ENCODE data around the gene STAT5B.
"Not testable (repeated sequence)": the region's sequence is repeated elsewhere in the genome, so short reads cannot be mapped to it uniquely, and the experiment has no call there.

Gene STAT5B

DNA sequence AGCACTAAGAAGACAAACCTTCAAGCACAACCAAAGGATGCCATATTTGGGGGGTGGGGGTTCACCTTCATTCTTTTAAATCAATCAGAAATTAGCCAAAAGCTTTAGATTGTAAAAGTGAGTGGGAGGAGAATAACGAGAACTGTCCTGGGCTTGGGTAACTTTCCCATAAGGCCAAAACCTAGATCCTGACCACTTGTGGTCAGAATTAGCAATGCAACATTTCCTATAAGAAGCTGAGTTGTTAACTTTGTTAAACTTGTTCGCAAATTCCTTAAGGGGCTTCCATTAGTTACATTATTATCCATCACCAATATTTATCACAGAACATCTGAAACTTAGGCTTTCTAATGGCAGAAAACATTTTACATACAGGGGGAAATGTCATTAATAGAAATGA lies 25.1 kb downstream of the STAT5B start:
- H3K4me3 ChIP-seq (ENCODE audit: low read length): no peak overlapping the region
- H3K4me1 ChIP-seq (ENCODE audit: control insufficient read depth, low read depth, low read length): no peaks in the 10 kb centered on the region
- H3K36me3 ChIP-seq (ENCODE audit: control insufficient read depth, low read depth, low read length): no peaks in the 10 kb centered on the region
- H3K27me3 ChIP-seq (ENCODE audit: control insufficient read depth, insufficient read depth, low read length): no peaks in the 10 kb centered on the region
- H3K27ac ChIP-seq (ENCODE audit: low read length): no peak overlapping the region
- H3K9me3 ChIP-seq (ENCODE audit: control insufficient read depth, low read depth, low read length): no peaks in the 10 kb centered on the region
- no peak overlapping the region for H3K9ac ChIP-seq (ENCODE audit: low read length)

DNA sequence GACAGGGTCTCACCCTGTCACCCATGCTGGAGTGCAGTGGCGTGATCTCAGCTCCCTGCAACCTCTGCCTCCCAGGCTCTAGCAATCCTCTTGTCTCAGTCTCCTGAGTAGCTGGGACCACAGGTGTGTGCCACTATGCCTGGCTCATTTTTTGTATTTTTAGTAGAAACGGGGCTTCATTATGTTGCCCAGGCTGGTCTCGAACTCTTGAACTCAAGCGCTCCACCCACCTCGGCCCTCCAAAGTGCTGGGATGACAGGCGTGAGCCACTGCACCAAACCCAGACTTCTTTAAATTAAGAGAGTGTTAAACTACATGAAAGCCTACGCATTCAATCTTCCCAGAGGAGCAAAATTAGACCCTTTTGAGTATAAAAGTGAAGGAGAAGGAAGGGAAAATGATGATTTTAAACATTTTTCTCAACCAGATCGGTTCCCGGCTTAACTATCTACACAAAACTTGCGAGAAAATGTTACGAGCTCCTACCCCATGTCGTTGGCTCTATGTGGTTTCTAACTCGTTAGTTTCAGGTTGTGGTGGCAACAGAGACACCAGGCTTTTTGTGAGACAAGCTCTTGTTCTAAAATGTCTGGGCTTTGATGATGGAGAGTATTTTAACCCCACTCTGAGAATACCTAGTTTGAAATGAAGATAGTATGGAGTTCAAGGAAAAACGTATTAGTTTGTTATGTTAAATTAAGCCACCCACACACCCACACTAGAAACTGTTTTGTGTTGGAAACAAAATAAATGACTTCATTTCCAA lies 26.3 kb downstream of the STAT5B start:
- Histone ChIP-seq H3K36me3 (ENCODE audit: control insufficient read depth, low read depth, low read length) (no peaks in the 10 kb centered on the region), H3K9me3 (ENCODE audit: control insufficient read depth, low read depth, low read length) (no peaks in the 10 kb centered on the region), H3K27ac (ENCODE audit: low read length) (no peak overlapping the region), H3K4me1 (ENCODE audit: control insufficient read depth, low read depth, low read length) (no peaks in the 10 kb centered on the region), H3K4me3 (ENCODE audit: low read length) (no peak overlapping the region), H3K9ac (ENCODE audit: low read length) (no peak overlapping the region), H3K27me3 (ENCODE audit: control insufficient read depth, insufficient read depth, low read length) (no peaks in the 10 kb centered on the region)

DNA sequence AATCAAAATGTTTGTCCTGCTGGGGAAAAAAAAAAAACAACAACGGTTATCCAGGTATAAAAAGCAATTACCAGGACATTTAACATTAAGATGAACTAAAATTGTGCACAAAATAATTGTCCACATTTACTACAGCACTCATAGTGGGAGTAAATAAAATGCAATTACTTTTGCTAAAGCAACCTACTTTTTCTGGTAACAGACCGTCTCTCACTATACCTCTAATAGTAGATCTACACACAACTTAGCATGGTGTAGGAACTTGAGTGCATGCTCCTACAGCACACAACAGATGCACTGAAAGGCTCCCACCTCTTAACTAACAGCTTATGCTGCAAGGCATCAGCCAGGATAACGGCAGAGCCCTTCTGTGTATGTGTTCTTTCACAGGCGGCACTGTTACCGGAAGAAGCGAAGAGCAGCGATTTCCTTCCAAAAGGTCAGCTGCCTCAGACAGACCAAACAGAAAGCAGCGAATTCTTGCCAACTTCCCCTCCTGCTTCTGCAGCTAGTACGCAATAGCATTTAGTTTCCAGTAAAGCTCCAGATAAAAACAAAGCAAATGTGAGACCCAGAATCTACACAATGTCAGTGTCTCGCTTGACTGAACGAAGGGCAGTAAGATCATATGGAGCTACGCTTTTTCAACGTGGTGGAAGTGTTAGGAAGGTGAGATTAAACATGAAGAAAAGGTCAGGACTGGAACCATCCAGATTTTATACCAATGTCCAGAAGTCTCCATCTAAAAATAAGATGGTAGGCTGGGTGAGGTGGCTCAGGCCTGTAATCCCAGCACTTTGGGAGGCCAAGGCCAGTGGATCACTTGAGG lies 27.6 kb downstream of the STAT5B start:
- Histone ChIP-seq H3K9me3 (ENCODE audit: control insufficient read depth, low read depth, low read length) (no peaks in the 10 kb centered on the region), H3K36me3 (ENCODE audit: control insufficient read depth, low read depth, low read length) (no peaks in the 10 kb centered on the region), H3K4me3 (ENCODE audit: low read length) (no peak overlapping the region), H3K9ac (ENCODE audit: low read length) (no peak overlapping the region), H3K27me3 (ENCODE audit: control insufficient read depth, insufficient read depth, low read length) (no peaks in the 10 kb centered on the region), H3K4me1 (ENCODE audit: control insufficient read depth, low read depth, low read length) (no peaks in the 10 kb centered on the region), H3K27ac (ENCODE audit: low read length) (no peak overlapping the region)

- no peak overlapping the region for H3K27ac ChIP-seq (ENCODE audit: low read length)
- H3K4me1 ChIP-seq (ENCODE audit: control insufficient read depth, low read depth, low read length): no peaks in the 10 kb centered on the region
- no peaks in the 10 kb centered on the region for H3K36me3 ChIP-seq (ENCODE audit: control insufficient read depth, low read depth, low read length)
- no peaks in the 10 kb centered on the region for H3K27me3 ChIP-seq (ENCODE audit: control insufficient read depth, insufficient read depth, low read length)
- H3K9ac ChIP-seq (ENCODE audit: low read length): no peak overlapping the region
- no peaks in the 10 kb centered on the region for H3K9me3 ChIP-seq (ENCODE audit: control insufficient read depth, low read depth, low read length)
- no peak overlapping the region for H3K4me3 ChIP-seq (ENCODE audit: low read length)
These were observed 28.5 kb downstream of the STAT5B start for GRCh38 chr17:42247734-42248133.

- Histone ChIP-seq H3K9me3 (ENCODE audit: control insufficient read depth, low read depth, low read length) (no peaks in the 10 kb centered on the region), H3K27me3 (ENCODE audit: control insufficient read depth, insufficient read depth, low read length) (no peaks in the 10 kb centered on the region), H3K4me1 (ENCODE audit: control insufficient read depth, low read depth, low read length) (no peaks in the 10 kb centered on the region)
These were observed 29.7 kb downstream of the STAT5B start for GRCh38 chr17:42246515-42246914.

DNA sequence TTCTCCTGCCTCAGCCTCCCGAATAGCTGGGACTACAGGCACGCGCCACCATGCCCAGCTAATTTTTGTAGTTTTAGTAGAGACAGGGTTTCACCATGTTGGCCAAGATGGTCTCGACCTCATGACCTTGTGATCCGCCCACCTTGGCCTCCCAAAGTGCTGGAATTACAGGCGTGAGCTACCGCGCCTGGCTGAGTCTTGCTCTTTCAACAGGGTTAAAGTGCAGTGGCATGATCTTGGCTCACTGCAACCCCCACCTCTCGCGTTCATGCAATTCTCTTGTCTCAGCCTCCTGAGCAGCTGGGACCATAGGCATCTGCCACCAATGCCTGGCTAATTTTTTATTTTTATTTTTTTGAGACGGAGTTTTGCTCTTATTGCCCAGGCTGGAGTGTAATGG lies 31.0 kb downstream of the STAT5B start:
- not testable (repeated sequence) for H3K9ac ChIP-seq (ENCODE audit: low read length); H3K4me3 ChIP-seq (ENCODE audit: low read length); H3K9me3 ChIP-seq (ENCODE audit: control insufficient read depth, low read depth, low read length); H3K4me1 ChIP-seq (ENCODE audit: control insufficient read depth, low read depth, low read length); H3K36me3 ChIP-seq (ENCODE audit: control insufficient read depth, low read depth, low read length); H3K27ac ChIP-seq (ENCODE audit: low read length); H3K27me3 ChIP-seq (ENCODE audit: control insufficient read depth, insufficient read depth, low read length)

More at GRCh38 chr17:42246515-42246914, 29.7 kb downstream of the STAT5B start:
- H3K36me3 ChIP-seq (ENCODE audit: control insufficient read depth, low read depth, low read length): no peaks in the 10 kb centered on the region
- H3K9ac ChIP-seq (ENCODE audit: low read length): no peak overlapping the region
- H3K27ac ChIP-seq (ENCODE audit: low read length): no peak overlapping the region
- H3K4me3 ChIP-seq (ENCODE audit: low read length): no peak overlapping the region

GRCh38 chr17:42244116-42244515 lies 32.1 kb downstream of the STAT5B start:
- H3K36me3 ChIP-seq (ENCODE audit: control insufficient read depth, low read depth, low read length); H3K27me3 ChIP-seq (ENCODE audit: control insufficient read depth, insufficient read depth, low read length); H3K4me3 ChIP-seq (ENCODE audit: low read length); H3K9me3 ChIP-seq (ENCODE audit: control insufficient read depth, low read depth, low read length); H3K4me1 ChIP-seq (ENCODE audit: control insufficient read depth, low read depth, low read length); H3K9ac ChIP-seq (ENCODE audit: low read length); H3K27ac ChIP-seq (ENCODE audit: low read length): not testable (repeated sequence)

- Histone ChIP-seq H3K27me3 (ENCODE audit: control insufficient read depth, insufficient read depth, low read length) (no peaks in the 10 kb centered on the region), H3K4me3 (ENCODE audit: low read length) (no peak overlapping the region), H3K9ac (ENCODE audit: low read length) (no peak overlapping the region), H3K36me3 (ENCODE audit: control insufficient read depth, low read depth, low read length) (no peaks in the 10 kb centered on the region), H3K4me1 (ENCODE audit: control insufficient read depth, low read depth, low read length) (no peaks in the 10 kb centered on the region), H3K9me3 (ENCODE audit: control insufficient read depth, low read depth, low read length) (no peaks in the 10 kb centered on the region), H3K27ac (ENCODE audit: low read length) (no peak overlapping the region)
These were observed 32.7 kb downstream of the STAT5B start for GRCh38 chr17:42243493-42243982.

- Histone ChIP-seq H3K36me3 (ENCODE audit: control insufficient read depth, low read depth, low read length) (no peaks in the 10 kb centered on the region), H3K27ac (ENCODE audit: low read length) (no peak overlapping the region), H3K9ac (ENCODE audit: low read length) (no peak overlapping the region), H3K9me3 (ENCODE audit: control insufficient read depth, low read depth, low read length) (no peaks in the 10 kb centered on the region), H3K4me3 (ENCODE audit: low read length) (no peak overlapping the region), H3K4me1 (ENCODE audit: control insufficient read depth, low read depth, low read length) (no peaks in the 10 kb centered on the region), H3K27me3 (ENCODE audit: control insufficient read depth, insufficient read depth, low read length) (no peaks in the 10 kb centered on the region)
These were observed 34.3 kb downstream of the STAT5B start for GRCh38 chr17:42241871-42242270.

GRCh38 chr17:42240863-42241262 lies 35.3 kb downstream of the STAT5B start:
- not testable (repeated sequence) for H3K36me3 ChIP-seq (ENCODE audit: control insufficient read depth, low read depth, low read length); H3K9me3 ChIP-seq (ENCODE audit: control insufficient read depth, low read depth, low read length)

GRCh38 chr17:42240201-42240600 lies 36.0 kb downstream of the STAT5B start:
- no peaks in the 10 kb centered on the region for H3K9me3 ChIP-seq (ENCODE audit: control insufficient read depth, low read depth, low read length)
- no peak overlapping the region for H3K4me3 ChIP-seq (ENCODE audit: low read length)
- H3K36me3 ChIP-seq (ENCODE audit: control insufficient read depth, low read depth, low read length): no peaks in the 10 kb centered on the region
- no peak overlapping the region for H3K27ac ChIP-seq (ENCODE audit: low read length)
- H3K4me1 ChIP-seq (ENCODE audit: control insufficient read depth, low read depth, low read length): no peaks in the 10 kb centered on the region
- H3K27me3 ChIP-seq (ENCODE audit: control insufficient read depth, insufficient read depth, low read length): no peaks in the 10 kb centered on the region
- H3K9ac ChIP-seq (ENCODE audit: low read length): no peak overlapping the region

More at GRCh38 chr17:42240863-42241262, 35.3 kb downstream of the STAT5B start:
- H3K27me3 ChIP-seq (ENCODE audit: control insufficient read depth, insufficient read depth, low read length); H3K4me3 ChIP-seq (ENCODE audit: low read length); H3K9ac ChIP-seq (ENCODE audit: low read length); H3K27ac ChIP-seq (ENCODE audit: low read length); H3K4me1 ChIP-seq (ENCODE audit: control insufficient read depth, low read depth, low read length): not testable (repeated sequence)
